PFSK-1 (cell line): ENCODE measurements around the gene NAALADL2.

Experiments used
- POLR2AphosphoS5 ChIP-seq: IDR thresholded peaks from 2 replicates; pipeline ENCODE4 v1.6.1; 2012; ENCODE audit warnings: low read depth, mild to moderate bottlenecking, control low read depth, low read length, moderate library complexity
- SIN3A ChIP-seq: IDR thresholded peaks from 2 replicates; pipeline ENCODE4 v1.6.1; 2012; ENCODE audit warnings: mild to moderate bottlenecking, low read length, moderate library complexity, borderline replicate concordance; ENCODE audit not compliant: insufficient read depth
- TAF1 ChIP-seq: IDR thresholded peaks from 2 replicates; pipeline ENCODE4 v1.6.1; 2012; ENCODE audit warnings: low read length, control low read depth, borderline replicate concordance; ENCODE audit not compliant: insufficient read depth
- TF ChIP-seq, protein P1 (sequence below), 2 experiments: IDR thresholded peaks; 2 replicates each; pipeline versions ENCODE4 v1.6.1 to v1.8.0; 2011 to 2012; ENCODE audit warnings: low read depth in 2 of 2, low read length in 2 of 2, control low read depth in 1 of 2, inconsistent platforms in 1 of 2, mild to moderate bottlenecking in 1 of 2, moderate library complexity in 1 of 2; ENCODE audit not compliant: insufficient read depth in 1 of 2

GRCh38 chr3:175620532-175620931 is 761.4 kb downstream of the NAALADL2 start:
- TF ChIP-seq SIN3A (no peak), TAF1 (no peak), POLR2AphosphoS5 (no peak)
- TF ChIP-seq, protein P1, sequence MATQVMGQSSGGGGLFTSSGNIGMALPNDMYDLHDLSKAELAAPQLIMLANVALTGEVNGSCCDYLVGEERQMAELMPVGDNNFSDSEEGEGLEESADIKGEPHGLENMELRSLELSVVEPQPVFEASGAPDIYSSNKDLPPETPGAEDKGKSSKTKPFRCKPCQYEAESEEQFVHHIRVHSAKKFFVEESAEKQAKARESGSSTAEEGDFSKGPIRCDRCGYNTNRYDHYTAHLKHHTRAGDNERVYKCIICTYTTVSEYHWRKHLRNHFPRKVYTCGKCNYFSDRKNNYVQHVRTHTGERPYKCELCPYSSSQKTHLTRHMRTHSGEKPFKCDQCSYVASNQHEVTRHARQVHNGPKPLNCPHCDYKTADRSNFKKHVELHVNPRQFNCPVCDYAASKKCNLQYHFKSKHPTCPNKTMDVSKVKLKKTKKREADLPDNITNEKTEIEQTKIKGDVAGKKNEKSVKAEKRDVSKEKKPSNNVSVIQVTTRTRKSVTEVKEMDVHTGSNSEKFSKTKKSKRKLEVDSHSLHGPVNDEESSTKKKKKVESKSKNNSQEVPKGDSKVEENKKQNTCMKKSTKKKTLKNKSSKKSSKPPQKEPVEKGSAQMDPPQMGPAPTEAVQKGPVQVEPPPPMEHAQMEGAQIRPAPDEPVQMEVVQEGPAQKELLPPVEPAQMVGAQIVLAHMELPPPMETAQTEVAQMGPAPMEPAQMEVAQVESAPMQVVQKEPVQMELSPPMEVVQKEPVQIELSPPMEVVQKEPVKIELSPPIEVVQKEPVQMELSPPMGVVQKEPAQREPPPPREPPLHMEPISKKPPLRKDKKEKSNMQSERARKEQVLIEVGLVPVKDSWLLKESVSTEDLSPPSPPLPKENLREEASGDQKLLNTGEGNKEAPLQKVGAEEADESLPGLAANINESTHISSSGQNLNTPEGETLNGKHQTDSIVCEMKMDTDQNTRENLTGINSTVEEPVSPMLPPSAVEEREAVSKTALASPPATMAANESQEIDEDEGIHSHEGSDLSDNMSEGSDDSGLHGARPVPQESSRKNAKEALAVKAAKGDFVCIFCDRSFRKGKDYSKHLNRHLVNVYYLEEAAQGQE (IDR thresholded peaks at IDR 0.05; ENCODE audit: insufficient read depth in 1 of 2, low read depth in 2 of 2, low read length in 2 of 2), result no peak
